Stimulated activated CD4-positive, alpha-beta T cell treated with anti-CD3 and anti-CD28 coated beads, TNF-alpha, amount 100 ng/mL, for 24 hours (primary cell): Measurements from ENCODE around the gene ARHGAP19.
"Not testable (repeated sequence)": the region's sequence is repeated elsewhere in the genome, so short reads cannot be mapped to it uniquely, and the experiment has no call there.

Experiments
- DNase-seq, 3 experiments: peaks; one replicate each; pipeline ENCODE4 v3.0.0-alpha.2; 2020; ENCODE audit warnings: low read depth in 3 of 3

ARHGAP19 gene

DNA sequence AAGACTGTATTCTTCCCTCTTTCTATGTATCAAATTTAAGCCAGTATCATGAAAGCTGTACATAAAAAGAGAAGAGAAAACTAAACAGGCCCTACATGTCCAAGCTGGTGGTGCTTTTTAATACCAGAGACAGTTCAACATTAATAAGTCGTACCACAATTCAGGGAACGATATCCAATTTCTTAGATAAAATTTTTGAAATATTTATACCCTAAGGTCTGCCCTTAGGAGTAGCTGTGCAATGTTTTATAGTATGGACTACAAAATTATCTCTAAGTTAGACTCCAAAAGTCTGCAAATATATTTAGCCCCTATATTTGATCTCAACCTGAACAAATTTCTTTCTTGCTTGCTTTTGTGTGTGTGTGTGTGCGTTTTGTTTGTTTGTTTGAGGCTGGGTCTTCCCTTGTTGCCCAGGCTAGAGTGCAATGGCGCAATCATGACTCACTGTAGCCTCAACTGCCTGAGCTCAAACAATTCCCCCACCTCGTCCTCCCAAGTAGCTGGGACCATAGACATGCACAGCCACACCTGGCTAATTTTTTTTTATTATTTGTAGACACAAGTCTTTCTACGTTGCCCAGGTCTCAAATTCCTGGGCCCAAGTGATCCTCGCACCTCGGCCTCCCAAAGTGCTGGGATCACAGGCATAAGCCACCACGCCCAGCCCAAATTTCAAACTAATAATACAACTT is 13.2 kb downstream of the ARHGAP19 start:
- no peak for DNase-seq

DNA sequence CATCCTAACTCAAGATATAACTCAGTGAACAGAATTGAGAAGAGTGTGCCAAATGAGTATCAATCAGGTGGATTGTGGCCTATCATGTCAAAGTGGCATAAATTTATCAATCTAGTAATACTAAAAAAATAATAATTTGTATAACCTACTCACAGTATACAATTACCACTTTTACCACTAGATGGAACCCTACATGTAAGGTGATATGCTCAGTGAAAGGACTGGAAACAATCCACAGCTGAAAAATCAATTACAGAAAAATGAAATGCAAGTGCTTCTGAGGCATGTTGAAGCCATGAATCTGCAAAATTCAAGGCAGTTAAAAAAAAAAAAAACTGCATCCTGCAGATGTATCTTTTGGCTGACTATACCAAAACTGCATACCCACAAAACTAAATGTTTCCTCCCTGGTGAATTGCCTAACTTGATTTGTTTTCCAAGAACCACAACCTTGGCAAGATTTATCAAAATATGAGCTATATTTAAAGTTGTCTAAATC is 13.9 kb downstream of the ARHGAP19 start:
- DNase-seq, result no peak

DNA sequence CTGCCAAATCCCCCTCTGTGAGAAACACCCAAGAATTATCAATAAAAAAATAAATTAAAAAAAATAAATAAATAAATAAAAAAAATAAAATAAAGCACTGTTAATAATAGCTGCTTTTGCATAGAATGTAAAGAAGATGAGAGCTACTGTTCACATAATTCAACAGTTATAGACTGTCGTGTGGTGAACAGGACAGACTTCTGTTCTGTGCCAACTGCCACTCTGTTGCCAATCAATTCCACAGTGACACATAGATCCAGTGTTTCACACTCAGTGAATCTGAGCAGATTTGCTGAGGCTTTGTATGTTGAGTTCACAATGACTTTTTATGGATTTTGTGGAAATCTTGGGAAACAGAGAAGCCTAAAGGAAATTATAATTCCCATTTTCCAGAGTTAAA is 14.9 kb downstream of the ARHGAP19 start:
- no peak for DNase-seq

- DNase-seq, result no peak
These were observed 17.6 kb downstream of the ARHGAP19 start for GRCh38 chr10:97274828-97275227.

GRCh38 chr10:97273700-97274099 is 18.7 kb downstream of the ARHGAP19 start:
- no peak for DNase-seq

GRCh38 chr10:97270523-97271154 is 21.8 kb downstream of the ARHGAP19 start:
- no peak for DNase-seq

GRCh38 chr10:97267671-97268070 is 24.8 kb downstream of the ARHGAP19 start:
- DNase-seq, result no peak

DNA sequence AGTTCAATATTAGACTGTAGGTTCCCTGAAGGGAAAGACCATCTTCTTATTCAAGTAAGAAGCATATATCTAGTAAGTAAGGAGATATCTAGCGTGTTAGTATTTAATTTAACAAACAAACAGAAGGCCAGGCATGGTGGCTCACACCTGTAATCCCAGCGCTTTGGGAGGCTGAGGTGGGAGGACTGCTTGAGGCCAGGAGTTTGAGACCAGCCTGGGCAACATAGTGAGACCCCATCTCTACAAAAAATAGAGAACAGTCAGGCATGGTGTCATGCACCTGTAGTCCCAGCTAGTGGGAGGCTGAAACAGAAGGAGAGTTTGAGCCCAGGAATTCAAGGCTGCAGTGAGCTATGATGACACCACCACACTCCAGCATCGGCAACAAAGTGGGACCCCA is 27.3 kb downstream of the ARHGAP19 start:
- not testable (repeated sequence) for DNase-seq

GRCh38 chr10:97263971-97264370 is 28.5 kb downstream of the ARHGAP19 start:
- DNase-seq, result no peak

DNA sequence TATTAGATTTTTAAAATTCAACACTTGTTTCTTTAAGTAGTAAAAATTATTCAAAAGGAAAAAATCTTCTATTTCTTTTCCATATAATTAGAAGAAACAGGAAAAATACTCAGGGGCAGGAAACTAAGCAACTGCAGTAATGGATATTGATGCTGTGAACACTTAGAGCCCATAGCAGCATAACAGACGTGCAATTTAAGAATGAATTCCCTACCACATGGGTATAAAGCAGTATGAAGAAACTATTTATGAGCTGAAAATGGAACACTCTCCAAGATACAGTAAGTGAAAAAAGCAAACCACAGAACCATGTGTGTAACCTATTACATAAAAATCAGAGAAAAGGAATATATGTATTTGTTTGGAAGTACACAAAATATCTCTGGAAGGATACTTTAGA is 30.8 kb downstream of the ARHGAP19 start:
- DNase-seq, result no peak

- DNase-seq, result no peak
These were observed 31.3 kb downstream of the ARHGAP19 start for GRCh38 chr10:97261183-97261582.

DNA sequence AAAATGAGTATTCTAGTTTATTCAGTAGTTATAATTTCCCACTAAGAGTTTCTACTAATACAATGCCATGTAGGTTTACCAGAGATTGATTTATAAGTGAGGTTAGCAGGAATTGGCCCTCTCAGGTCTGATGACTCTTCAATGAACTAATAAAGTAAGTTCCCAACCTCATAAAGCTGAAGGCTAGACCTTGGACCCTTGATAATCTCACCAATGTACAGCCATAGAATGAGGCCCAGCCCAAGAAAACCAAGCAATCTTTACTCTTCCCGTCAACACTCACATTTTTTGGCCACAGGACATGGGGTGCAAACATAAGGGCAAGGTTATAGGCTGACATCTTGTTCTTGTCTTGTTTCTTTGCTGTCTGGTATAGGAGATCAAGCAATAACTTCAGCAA is 33.3 kb downstream of the ARHGAP19 start:
- no peak for DNase-seq

DNA sequence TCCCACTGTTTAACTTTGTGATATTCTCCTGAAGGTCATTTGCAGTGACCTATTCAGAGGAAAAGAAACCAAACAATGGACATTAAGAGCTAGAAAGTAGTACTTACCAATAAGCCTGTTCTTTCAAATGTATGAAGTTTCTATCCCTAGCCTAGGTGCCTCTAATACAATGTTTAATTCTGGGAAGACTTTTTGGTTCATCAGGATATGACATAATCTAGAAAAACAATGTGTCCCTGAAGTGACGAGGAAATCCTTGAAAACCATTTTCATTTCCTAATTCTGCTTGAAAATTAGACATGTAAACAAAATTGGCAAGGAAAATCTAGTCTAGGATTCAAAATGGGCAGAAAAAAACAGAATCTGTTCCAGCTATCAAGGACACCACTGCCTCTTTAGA is 36.1 kb downstream of the ARHGAP19 start:
- DNase-seq, result no peak

- no peak for DNase-seq
These were observed 36.7 kb downstream of the ARHGAP19 start for GRCh38 chr10:97255512-97256293.

DNA sequence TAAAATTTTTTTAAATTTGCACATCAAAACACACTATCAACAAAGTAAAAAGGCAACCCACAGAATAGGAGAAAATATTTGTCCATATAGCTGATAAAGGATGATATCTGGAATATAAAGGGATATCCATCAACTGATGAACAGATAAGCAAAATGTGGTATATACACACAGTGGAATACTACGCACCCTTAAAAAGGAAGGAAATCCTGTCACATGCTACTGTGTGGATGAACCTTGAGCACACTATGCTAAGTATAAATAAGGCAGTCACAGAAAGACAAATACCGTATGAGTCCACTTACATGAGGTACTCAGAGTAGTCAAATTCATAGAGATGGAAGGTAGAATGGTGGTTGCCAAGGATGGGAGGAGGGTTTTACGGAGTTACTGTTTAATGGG is 37.7 kb downstream of the ARHGAP19 start:
- DNase-seq, result no peak

DNA sequence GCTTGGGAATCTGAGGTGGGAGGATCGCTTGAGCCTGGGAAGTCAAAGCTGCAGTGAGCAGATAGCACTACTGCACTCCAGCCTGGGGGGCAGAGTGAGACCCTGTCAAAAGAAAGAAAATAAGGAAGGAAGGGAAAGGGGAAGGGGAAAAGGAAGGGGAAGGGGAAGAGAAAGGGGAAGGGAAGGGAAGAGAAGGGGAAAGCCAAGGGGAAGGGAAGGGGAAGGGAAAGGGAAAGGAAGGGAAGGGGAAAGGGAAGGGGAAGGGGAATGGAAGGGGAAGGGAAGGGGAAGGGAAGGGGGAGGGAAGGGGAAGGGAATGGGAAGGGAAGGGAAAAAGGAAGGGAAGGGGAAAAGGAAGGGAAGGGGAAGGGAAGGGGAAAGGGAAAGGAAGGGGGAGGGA is 41.5 kb downstream of the ARHGAP19 start:
- no peak for DNase-seq

- DNase-seq, result no peak
These were observed 48.6 kb downstream of the ARHGAP19 start for GRCh38 chr10:97243836-97244235.

DNA sequence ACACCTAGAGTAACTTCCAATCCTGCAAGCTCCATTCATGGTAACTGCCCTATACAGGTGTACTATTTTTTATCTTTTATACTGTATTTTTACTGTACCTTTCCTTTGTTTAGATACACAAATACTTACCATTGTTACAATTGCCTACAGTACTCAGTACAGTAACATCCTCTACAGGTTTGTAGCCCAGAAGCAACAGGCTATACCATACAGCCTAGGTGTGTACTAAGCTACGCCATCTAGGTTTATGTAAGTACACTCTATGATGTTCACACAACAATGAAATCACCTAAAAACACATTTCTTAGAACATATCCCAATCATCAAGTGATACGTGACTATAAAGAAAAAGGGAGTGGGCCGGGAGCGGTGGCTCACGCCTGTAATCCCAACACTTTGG is 53.6 kb downstream of the ARHGAP19 start:
- DNase-seq, result no peak

- no peak for DNase-seq
These were observed 57.1 kb downstream of the ARHGAP19 start for GRCh38 chr10:97235353-97235752.

DNA sequence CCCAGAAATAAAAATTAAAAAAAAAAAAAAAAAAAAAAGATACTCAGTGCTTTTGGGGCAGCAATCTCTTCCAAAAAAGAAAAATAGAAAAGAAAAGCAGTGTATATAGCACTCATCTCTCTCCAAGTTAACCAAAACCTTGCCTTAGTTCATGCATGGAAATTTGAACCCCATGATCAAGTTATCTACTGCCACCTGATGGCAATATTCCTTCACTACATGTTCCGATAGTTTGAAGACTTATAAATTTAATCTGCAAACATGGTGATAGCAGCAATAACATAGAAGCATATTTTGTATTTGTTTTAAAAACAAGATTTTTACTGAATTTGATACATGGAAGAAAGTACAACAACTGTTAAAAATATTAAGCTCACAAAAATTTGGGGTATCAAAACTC is 58.0 kb downstream of the ARHGAP19 start:
- DNase-seq, result no peak

- DNase-seq, result no peak
These were observed 62.3 kb downstream of the ARHGAP19 start for GRCh38 chr10:97230146-97230545.

DNA sequence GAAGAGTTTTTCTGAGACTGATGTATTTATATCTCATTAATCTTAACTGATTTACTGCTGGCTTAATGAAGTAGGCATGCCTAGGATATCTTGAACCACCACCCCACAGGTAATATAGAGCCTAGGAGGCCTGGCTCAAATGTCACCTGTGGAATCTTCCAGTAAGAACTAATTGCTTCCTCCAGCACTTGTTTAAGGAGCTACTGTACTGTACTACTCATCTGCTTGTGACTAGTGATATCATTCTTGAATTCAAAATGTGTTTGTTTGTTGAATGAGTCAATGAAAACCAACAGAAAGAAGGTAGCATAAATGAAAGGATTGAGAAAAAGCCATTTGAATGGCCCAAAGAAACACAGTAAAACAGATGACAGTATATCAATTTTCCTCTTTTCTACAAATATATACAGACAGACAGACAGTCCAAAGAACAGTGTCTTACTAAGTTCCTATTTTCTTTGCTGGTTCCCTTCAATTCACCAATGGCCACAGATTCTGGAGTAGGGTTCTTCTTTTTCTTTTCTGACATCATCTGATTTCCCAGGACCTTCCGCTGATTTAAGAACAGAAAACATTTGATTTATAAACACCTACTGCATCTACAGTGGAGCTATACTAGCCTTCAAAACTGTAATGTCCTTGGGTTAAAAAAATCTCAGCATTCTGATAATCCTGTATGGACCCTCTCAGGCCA is 63.0 kb downstream of the ARHGAP19 start:
- DNase-seq, result no peak
